Thyroid gland (tissue), 4 donors: Measurements from ENCODE around the gene ALPG.
"Not testable (repeated sequence)": the region's sequence is repeated elsewhere in the genome, so short reads cannot be mapped to it uniquely, and the experiment has no call there.

Source experiments
- CTCF ChIP-seq, 6 experiments: fragments of 200-600 bp in 3 of 6; fragments of 450-650 bp in 3 of 6; sonication (generic) in 3 of 6; IDR thresholded peaks; one replicate each; pipeline ENCODE4 v1.5.1; 2016 to 2019; ENCODE audit warnings: antibody characterized with exemption in 6 of 6, mild to moderate bottlenecking in 2 of 6, inconsistent platforms in 1 of 6, moderate library complexity in 1 of 6
- POLR2A ChIP-seq, 2 donors: fragments of 450-650 bp; IDR thresholded peaks; one replicate each; pipeline ENCODE4 v1.6.1; 2017; ENCODE audit warnings: antibody characterized with exemption in 2 of 2, mild to moderate bottlenecking in 2 of 2, moderate library complexity in 1 of 2

GRCh38 chr2:232443669-232444408 lies 37.2 kb downstream of the ALPG start:
- TF ChIP-seq POLR2A, CTCF (IDR thresholded peaks at IDR 0.05): not testable (repeated sequence)
